Trophoblast cell (in vitro differentiated cells and primary cell): ENCODE results near the gene CNDP2.
A peak's percentile ranks its signal among the peaks of the same experiment; 100 is the strongest.

Experiments
- DNase-seq, 2 donors: peaks; one replicate each; pipeline ENCODE4 v3.0.0-alpha.2; 2016
- H2AFZ ChIP-seq: 2 replicates; pipeline ENCODE4 v1.6.1; 2013; ENCODE audit warnings: low read length, moderate library complexity, mild to moderate bottlenecking; ENCODE audit not compliant: insufficient read depth, poor library complexity
- H2AK5ac ChIP-seq: 2 replicates; pipeline ENCODE4 v1.6.1; 2013; ENCODE audit warnings: mild to moderate bottlenecking, low read length
- H2BK120ac ChIP-seq: 2 replicates; pipeline ENCODE4 v1.6.1; 2013; ENCODE audit warnings: low read length, mild to moderate bottlenecking, moderate library complexity; ENCODE audit not compliant: insufficient read depth, poor library complexity
- H2BK12ac ChIP-seq: 2 replicates; pipeline ENCODE4 v1.6.1; 2013; ENCODE audit warnings: mild to moderate bottlenecking, low read length, moderate library complexity
- H2BK5ac ChIP-seq: 2 replicates; pipeline ENCODE4 v1.6.1; 2013; ENCODE audit warnings: low read length, low read depth, moderate library complexity, mild to moderate bottlenecking; ENCODE audit not compliant: poor library complexity
- H3K14ac ChIP-seq: 2 replicates; pipeline ENCODE4 v1.6.1; 2013; ENCODE audit warnings: mild to moderate bottlenecking, low read length
- H3K18ac ChIP-seq: 2 replicates; pipeline ENCODE4 v1.6.1; 2013; ENCODE audit warnings: mild to moderate bottlenecking, low read length
- H3K23ac ChIP-seq: 2 replicates; pipeline ENCODE4 v1.6.1; 2013; ENCODE audit warnings: low read length
- H3K27ac ChIP-seq: 2 replicates; pipeline ENCODE4 v1.5.1; 2013; ENCODE audit warnings: low read depth, mild to moderate bottlenecking, inconsistent platforms, low read length, moderate library complexity
- H3K27me3 ChIP-seq: 2 replicates; pipeline ENCODE4 v1.6.1; 2013; ENCODE audit warnings: inconsistent platforms, mild to moderate bottlenecking, low read length, moderate library complexity; ENCODE audit not compliant: insufficient read depth
- H3K36me3 ChIP-seq, 2 experiments: 1 replicate in 1 of 2; 2 replicates in 1 of 2; pipeline ENCODE4 v1.6.1; 2013; ENCODE audit warnings: low read length in 2 of 2, mild to moderate bottlenecking in 2 of 2, moderate library complexity in 1 of 2; ENCODE audit not compliant: insufficient read depth in 2 of 2, control insufficient read depth in 1 of 2
- H3K4ac ChIP-seq: 2 replicates; pipeline ENCODE4 v1.6.1; 2013; ENCODE audit warnings: low read depth, mild to moderate bottlenecking, low read length, moderate library complexity
- H3K4me1 ChIP-seq, 2 experiments: 1 replicate in 1 of 2; 2 replicates in 1 of 2; pipeline ENCODE4 v1.6.1; 2013; ENCODE audit warnings: low read length in 2 of 2, mild to moderate bottlenecking in 2 of 2, moderate library complexity in 1 of 2; ENCODE audit not compliant: insufficient read depth in 2 of 2, control insufficient read depth in 1 of 2
- H3K4me2 ChIP-seq: 2 replicates; pipeline ENCODE4 v1.6.1; 2013; ENCODE audit warnings: inconsistent platforms, mild to moderate bottlenecking, low read length, moderate library complexity
- H3K4me3 ChIP-seq: 2 replicates; pipeline ENCODE4 v1.5.1; 2013; ENCODE audit warnings: mild to moderate bottlenecking, low read depth, low read length, inconsistent platforms
- H3K79me1 ChIP-seq: one replicate; pipeline ENCODE4 v1.6.1; 2013; ENCODE audit warnings: low read length
- H3K79me2 ChIP-seq: 2 replicates; pipeline ENCODE4 v1.6.1; 2013; ENCODE audit warnings: low read length, mild to moderate bottlenecking; ENCODE audit not compliant: control insufficient read depth, insufficient read depth, poor library complexity
- H3K9ac ChIP-seq: 2 replicates; pipeline ENCODE4 v1.6.1; 2013; ENCODE audit warnings: mild to moderate bottlenecking, low read length
- H3K9me3 ChIP-seq: 2 replicates; pipeline ENCODE4 v1.6.1; 2013; ENCODE audit warnings: low read depth, mild to moderate bottlenecking, control low read depth, inconsistent platforms, low read length; ENCODE audit not compliant: insufficient read depth
- H4K12ac ChIP-seq: 2 replicates; pipeline ENCODE4 v1.6.1; 2013; ENCODE audit warnings: low read depth, mild to moderate bottlenecking, low read length, moderate library complexity
- H4K8ac ChIP-seq: 2 replicates; pipeline ENCODE4 v1.6.1; 2013; ENCODE audit warnings: low read depth, mild to moderate bottlenecking, low read length, moderate library complexity
- H4K91ac ChIP-seq: one replicate; pipeline ENCODE4 v1.6.1; 2013; ENCODE audit warnings: low read depth, mild to moderate bottlenecking, low read length, moderate library complexity
- WGBS: extraction: QIAGEN DNeasy Blood & Tissue Kit; methylation state at CpG from one replicate; pipeline ENCODE4 v1.1.7; 2013; ENCODE audit warnings: missing lambda C conversion rate; ENCODE audit not compliant: insufficient read length, insufficient coverage; ENCODE audit errors: extremely low coverage; 5-methylcytosine and 5-hydroxymethylcytosine counted together

Gene CNDP2

GRCh38 chr18:74505776-74506175 is 9.6 kb downstream of the CNDP2 start:
- Histone ChIP-seq H3K18ac (no peak overlapping the region), H3K4me2 (no peak overlapping the region), H4K91ac (no peak overlapping the region), H3K36me3 (peaks cover 64 to 66% of the 10 kb centered on the region in 2 experiments), H2BK12ac (no peak overlapping the region), H3K23ac (no peak overlapping the region), H4K12ac (no peak overlapping the region), H3K9ac (no peak overlapping the region), H3K4me1 (peaks cover 0 to 2% of the 10 kb centered on the region in 2 experiments), H3K27ac (no peak overlapping the region), H3K4ac (no peak overlapping the region), H2BK120ac (no peak overlapping the region), H2BK5ac (no peak overlapping the region), H3K79me2 (peaks cover 8% of the 10 kb centered on the region), H3K27me3 (no peaks in the 10 kb centered on the region), H3K14ac (no peak overlapping the region), H2AFZ (no peak overlapping the region), H3K4me3 (no peak overlapping the region), H4K8ac (no peak overlapping the region), H3K9me3 (no peaks in the 10 kb centered on the region), H3K79me1 (peaks cover 5% of the 10 kb centered on the region), H2AK5ac (no peak overlapping the region)
- no peak for DNase-seq
- no CpG with 5 or more reads among the region's 16 CpGs for WGBS

- H3K4me2 ChIP-seq, result no peak overlapping the region
- peaks cover 2% of the 10 kb centered on the region for H3K79me1 ChIP-seq
- no peak overlapping the region for H4K91ac ChIP-seq
- H3K79me2 ChIP-seq, result peaks cover 6% of the 10 kb centered on the region
- H4K8ac ChIP-seq, result no peak overlapping the region
- H3K9me3 ChIP-seq, result no peaks in the 10 kb centered on the region
- no peak overlapping the region for H4K12ac ChIP-seq
- no peak overlapping the region for H3K23ac ChIP-seq
- no peak overlapping the region for H3K27ac ChIP-seq
- no peak overlapping the region for H2AK5ac ChIP-seq
- no peak overlapping the region for H3K4me3 ChIP-seq
- DNase-seq, result no peak
- no peak overlapping the region for H3K14ac ChIP-seq
- no CpG with 5 or more reads among the region's 11 CpGs for WGBS
- H3K4ac ChIP-seq, result peak overlapping the region; percentile 9
- no peaks in the 10 kb centered on the region for H3K27me3 ChIP-seq
- no peak overlapping the region for H2BK120ac ChIP-seq
- H2BK5ac ChIP-seq, result no peak overlapping the region
- H3K36me3 ChIP-seq, result peaks cover 69 to 71% of the 10 kb centered on the region in 2 experiments
- no peak overlapping the region for H2AFZ ChIP-seq
- H3K9ac ChIP-seq, result no peak overlapping the region
- H2BK12ac ChIP-seq, result no peak overlapping the region
- peaks cover 0 to 2% of the 10 kb centered on the region in 2 experiments for H3K4me1 ChIP-seq
- H3K18ac ChIP-seq, result no peak overlapping the region
Measured at GRCh38 chr18:74506448-74507084, 10.4 kb downstream of the CNDP2 start.

DNA sequence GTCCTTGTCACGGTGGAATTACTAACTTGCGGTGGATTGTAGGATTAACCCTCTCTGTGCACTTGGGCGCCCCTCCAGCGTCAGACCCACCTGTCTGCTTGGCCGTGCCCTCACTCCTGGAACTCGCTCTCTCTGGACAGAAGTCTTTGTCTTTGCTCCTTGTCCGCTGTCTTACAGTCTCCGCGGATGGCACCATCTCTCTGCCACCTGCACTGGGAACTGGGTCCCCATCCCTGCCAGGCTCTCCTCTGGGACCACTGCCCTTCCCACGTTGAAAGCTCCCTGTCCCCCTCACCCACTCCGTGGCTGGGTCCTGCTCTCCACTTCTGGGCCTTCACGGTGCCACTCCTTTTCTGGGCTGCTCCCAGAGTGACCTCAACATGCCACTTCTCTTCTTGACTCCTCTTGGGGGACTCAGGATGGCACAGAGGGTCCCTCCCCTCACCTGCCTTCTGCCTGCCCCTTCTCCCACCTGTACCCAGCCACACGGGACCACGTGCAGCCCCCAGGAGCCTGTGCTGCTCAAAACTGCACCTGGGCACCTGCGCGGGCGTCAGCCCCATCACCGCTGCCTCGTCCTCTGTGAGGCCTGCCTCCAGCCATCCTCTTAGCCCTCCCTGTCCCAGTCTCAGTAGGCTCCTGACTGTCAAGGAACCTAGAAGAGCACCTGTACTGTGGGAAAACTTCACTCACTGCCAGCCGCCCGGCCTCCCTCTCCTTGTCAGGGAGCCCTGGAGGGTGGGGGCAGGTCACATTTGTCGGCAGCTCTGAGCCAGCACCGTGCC is 11.1 kb downstream of the CNDP2 start:
- Histone ChIP-seq H3K79me1 (peaks cover 2% of the 10 kb centered on the region), H2BK12ac (no peak overlapping the region), H3K4ac (peak overlapping the region; percentile 19), H2AK5ac (no peak overlapping the region), H3K23ac (no peak overlapping the region), H3K4me2 (no peak overlapping the region), H4K91ac (no peak overlapping the region), H3K27me3 (no peaks in the 10 kb centered on the region), H3K18ac (no peak overlapping the region), H3K9ac (no peak overlapping the region), H3K4me3 (no peak overlapping the region), H2AFZ (no peak overlapping the region), H3K27ac (no peak overlapping the region), H3K9me3 (no peaks in the 10 kb centered on the region), H2BK120ac (no peak overlapping the region), H4K12ac (no peak overlapping the region), H4K8ac (no peak overlapping the region), H3K79me2 (peaks cover 6% of the 10 kb centered on the region), H2BK5ac (no peak overlapping the region), H3K4me1 (peaks cover 0 to 2% of the 10 kb centered on the region in 2 experiments), H3K36me3 (peaks cover 76 to 77% of the 10 kb centered on the region in 2 experiments), H3K14ac (no peak overlapping the region)
- no CpG with 5 or more reads among the region's 23 CpGs for WGBS
- no peak for DNase-seq

- Histone ChIP-seq H2BK5ac (no peak overlapping the region), H3K4ac (peak overlapping the region; percentile 24), H4K8ac (no peak overlapping the region), H2BK120ac (no peak overlapping the region), H4K12ac (no peak overlapping the region), H3K18ac (peak overlapping the region; percentile 38), H4K91ac (no peak overlapping the region), H3K36me3 (peaks cover 80 to 81% of the 10 kb centered on the region in 2 experiments), H3K27me3 (no peaks in the 10 kb centered on the region), H2AK5ac (no peak overlapping the region), H3K4me3 (no peak overlapping the region), H3K4me2 (no peak overlapping the region), H2BK12ac (no peak overlapping the region), H3K23ac (no peak overlapping the region), H3K4me1 (peaks cover 0 to 2% of the 10 kb centered on the region in 2 experiments), H3K9ac (no peak overlapping the region), H3K27ac (no peak overlapping the region), H3K79me2 (peaks cover 5% of the 10 kb centered on the region), H3K9me3 (no peaks in the 10 kb centered on the region), H3K14ac (no peak overlapping the region), H3K79me1 (no peaks in the 10 kb centered on the region), H2AFZ (no peak overlapping the region)
- DNase-seq, result no peak
- WGBS, result no CpG with 5 or more reads among the region's 14 CpGs
Measured at GRCh38 chr18:74507927-74508326, 11.8 kb downstream of the CNDP2 start.
